HepG2 (cell line): ENCODE data around the gene MEGF11. TPM values are rescaled to one million over a fixed set of nuclear protein-coding genes. Genes with fewer than 3 reads are reported as not detected.

Experiments
- ATAC-seq: fragments of 200-7000 bp; cut with Tn5 transposase; 3 replicates; pipeline ENCODE4 v1.9.1; 2020; ENCODE audit warnings: mild to moderate bottlenecking, moderate library complexity
- BruUV-seq: library from RNA; stranded (reverse); fragments of 400-500 nt; replicated peaks from 2 replicates; lab custom pipeline; 2021; lab: Mats Ljungman, UMichigan
- CTCF ChIA-PET: fragments of 300-600 bp; formaldehyde crosslinking; extraction: SDS; loops from one replicate; lab custom pipeline; 2021; ENCODE audit warnings: low total read pairs, inconsistent platforms, low intra/inter-chr PET ratio; lab: Yijun Ruan, JAX
- POLR2A ChIA-PET: fragments of 350-600 bp; sonication (Branson Sonifier 250); formaldehyde crosslinking; loops from one replicate; lab custom pipeline; 2020; ENCODE audit warnings: antibody characterized with exemption, inconsistent platforms; lab: Yijun Ruan, JAX
- DNase-seq: peaks from one replicate; pipeline ENCODE4 v3.0.0-alpha.2; 2015; ENCODE audit warnings: low spot score
- FAIRE-seq: peaks from 3 replicates; lab custom pipeline; 2011; peaks lifted over from hg19 to GRCh38; lab: Jason Lieb, UNC
- H2AFZ ChIP-seq: one replicate; pipeline ENCODE4 v1.6.1; 2011; ENCODE audit warnings: low read length, inconsistent platforms
- H3K27ac ChIP-seq: fragments of 300-600 bp; 3 replicates; pipeline ENCODE4 v1.8.0; 2011; ENCODE audit warnings: mixed run types, mild to moderate bottlenecking, mixed read lengths, low read length, inconsistent platforms; ENCODE audit not compliant: insufficient read depth; ENCODE audit errors: extremely low read length
- H3K27me3 ChIP-seq, 2 experiments: fragments of 200-600 bp in 1 of 2; 2 replicates in 1 of 2; 3 replicates in 1 of 2; pipeline versions ENCODE4 v1.6.0 to v1.8.0; 2011; ENCODE audit warnings: low read length in 2 of 2, mild to moderate bottlenecking in 2 of 2, moderate library complexity in 2 of 2, inconsistent platforms in 1 of 2; ENCODE audit not compliant: insufficient read depth in 2 of 2, control insufficient read depth in 1 of 2
- H3K36me3 ChIP-seq, 2 experiments: fragments of 200-600 bp in 1 of 2; replicated peaks in 1 of 2; 2 replicates in 1 of 2; 3 replicates in 1 of 2; pipeline versions ENCODE4 v1.5.1 to v1.8.0; 2011; ENCODE audit warnings: low read length in 2 of 2, inconsistent platforms in 1 of 2; ENCODE audit not compliant: insufficient read depth in 2 of 2, control insufficient read depth in 1 of 2
- H3K4me1 ChIP-seq: 2 replicates; pipeline ENCODE4 v1.5.1; 2012; ENCODE audit warnings: low read length, inconsistent platforms; ENCODE audit not compliant: insufficient read depth
- H3K4me2 ChIP-seq: 2 replicates; pipeline ENCODE4 v1.6.0; 2011; ENCODE audit warnings: low read depth, low read length, inconsistent platforms
- H3K4me3 ChIP-seq, 3 experiments: fragments of 200-600 bp in 1 of 3; sonication (generic), shearing (Covaris generic) in 1 of 3; replicated peaks in 1 of 3; 2 replicates each; pipeline ENCODE4 v1.5.1; 2011 to 2016; ENCODE audit warnings: low read length in 3 of 3, inconsistent platforms in 2 of 3, low read depth in 2 of 3, mild to moderate bottlenecking in 2 of 3, control low read depth in 1 of 3, mixed read lengths in 1 of 3; ENCODE audit not compliant: insufficient read depth in 1 of 3
- H3K79me2 ChIP-seq: one replicate; pipeline ENCODE4 v1.6.1; 2011; ENCODE audit warnings: low read length, inconsistent platforms; ENCODE audit not compliant: insufficient read depth
- H3K9ac ChIP-seq: 2 replicates; pipeline ENCODE4 v1.6.0; 2011; ENCODE audit warnings: mild to moderate bottlenecking, low read depth, low read length, inconsistent platforms; ENCODE audit not compliant: insufficient read depth
- H3K9me3 ChIP-seq: 2 replicates; pipeline ENCODE4 v1.5.1; 2012; ENCODE audit warnings: mild to moderate bottlenecking, low read length
- H4K20me1 ChIP-seq: 2 replicates; pipeline ENCODE4 v1.6.0; 2011; ENCODE audit warnings: inconsistent platforms, mild to moderate bottlenecking, low read length, moderate library complexity; ENCODE audit not compliant: insufficient read depth
- CCAR2 ChIP-seq: fragments of 200-400 bp; formaldehyde crosslinking; optimal IDR thresholded peaks from 2 replicates; pipeline ENCODE3; 2018; ENCODE audit warnings: low read depth, mild to moderate bottlenecking, low read length, moderate library complexity
- CENPX ChIP-seq: sonication (generic); formaldehyde crosslinking; IDR thresholded peaks from 2 replicates; pipeline ENCODE4 v1.9.0; 2021; ENCODE audit warnings: mild to moderate bottlenecking, missing genetic modification reagents, moderate library complexity
- HIVEP1 ChIP-seq: sonication (generic); formaldehyde crosslinking; IDR thresholded peaks from 2 replicates; pipeline ENCODE4 v1.4.0; 2020; ENCODE audit warnings: mild to moderate bottlenecking, missing genetic modification reagents
- MAZ ChIP-seq, 2 experiments: sonication (generic) in 1 of 2; formaldehyde crosslinking in 1 of 2; IDR thresholded peaks; 2 replicates each; pipeline versions ENCODE4 v1.5.0 to v1.6.1; 2012 to 2020; ENCODE audit warnings: low read depth in 2 of 2, mild to moderate bottlenecking in 2 of 2, borderline replicate concordance in 1 of 2, improper control_type of control experiment in 1 of 2, low read length in 1 of 2, missing genetic modification reagents in 1 of 2, moderate library complexity in 1 of 2
- NONO ChIP-seq, 2 experiments: fragments of 450-650 bp in 1 of 2; sonication (generic) in 1 of 2; formaldehyde crosslinking in 1 of 2; IDR thresholded peaks in 1 of 2; conservative IDR thresholded peaks in 1 of 2; 2 replicates each; pipeline versions ENCODE4 v1.6.1 to v1.8.0; 2017 to 2022; ENCODE audit warnings: mild to moderate bottlenecking in 1 of 2, missing genetic modification reagents in 1 of 2, moderate library complexity in 1 of 2
- RAD21 ChIP-seq: fragments of 450-650 bp; formaldehyde crosslinking; IDR thresholded peaks from 2 replicates; pipeline ENCODE4 v1.5.0; 2020; ENCODE audit warnings: mild to moderate bottlenecking
- SRSF4 ChIP-seq: fragments of 200-400 bp; formaldehyde crosslinking; IDR thresholded peaks from one replicate; pipeline ENCODE4 v1.6.1; 2018; ENCODE audit warnings: mild to moderate bottlenecking, low read depth, low read length, moderate library complexity; ENCODE audit not compliant: poor library complexity, severe bottlenecking
- SYNCRIP ChIP-seq: fragments of 200-400 bp; formaldehyde crosslinking; IDR thresholded peaks from 2 replicates; pipeline ENCODE4 v1.6.1; 2018; ENCODE audit warnings: mild to moderate bottlenecking, low read depth, low read length; ENCODE audit not compliant: insufficient read depth
- ZNF615 ChIP-seq: sonication (generic); formaldehyde crosslinking; IDR thresholded peaks from 2 replicates; pipeline ENCODE4 v1.5.0; 2020; ENCODE audit warnings: mild to moderate bottlenecking, missing genetic modification reagents, borderline replicate concordance
- ZNF678 ChIP-seq: sonication (generic); formaldehyde crosslinking; IDR thresholded peaks from 2 replicates; pipeline ENCODE4 v1.4.0; 2020; ENCODE audit warnings: mild to moderate bottlenecking, missing genetic modification reagents
- WGBS: methylation state at CpG from one replicate; pipeline ENCODE4 v1.1.6; 2017; ENCODE audit warnings: low lambda C conversion rate; 5-methylcytosine and 5-hydroxymethylcytosine counted together
- in situ Hi-C: cut with HindIII; loops from 2 replicates; pipeline ENCODE4 v1.10.0; 2017; ENCODE audit warnings: low pct_unique_long_range_greater_than_20kb; ENCODE audit not compliant: extremely low pct_ligation_motif_present
- intact Hi-C: fragments of 100-400 bp; cut with micrococcal nuclease; formaldehyde crosslinking; loops from one replicate; pipeline ENCODE4 v1.10.0; 2022; ENCODE audit not compliant: unreplicated experiment
- polyA plus RNA-seq, 8 experiments: library from polyadenylated mRNA; depleted of rRNA in 3 of 8; stranded (reverse) in 7 of 8; unstranded in 1 of 8; fragments of >200 nt; fragmentation: Illumina TruSeq in 4 of 8; extraction: Trizol in 4 of 8; gene quantifications; 2 replicates each; pipeline versions ENCODE4 v1.2.1 to v1.2.3, GENCODE V29; 2011 to 2016; ENCODE audit warnings: low read depth in 4 of 8, missing spikeins in 1 of 8, mixed read lengths in 1 of 8; ENCODE audit not compliant: insufficient read depth in 1 of 8
- total RNA-seq, 5 experiments: library from RNA; depleted of rRNA; stranded (reverse); fragments of >200 nt; fragmentation: Illumina TruSeq; extraction: Trizol; gene quantifications; 2 replicates each; pipeline ENCODE4 v1.2.3, GENCODE V29; 2016; ENCODE audit warnings: low read depth in 1 of 5
- TF ChIP-seq, protein P1 (sequence below): sonication (generic); formaldehyde crosslinking; IDR thresholded peaks from 2 replicates; pipeline ENCODE4 v1.4.0; 2020; ENCODE audit warnings: mild to moderate bottlenecking, missing genetic modification reagents, borderline replicate concordance
- TF ChIP-seq, protein P2 (sequence below): sonication (generic); formaldehyde crosslinking; IDR thresholded peaks from 2 replicates; pipeline ENCODE4 v1.4.0; 2020; ENCODE audit warnings: missing genetic modification reagents, mild to moderate bottlenecking, borderline replicate concordance
- TF ChIP-seq, protein P3 (sequence below): sonication (generic); formaldehyde crosslinking; IDR thresholded peaks from 2 replicates; pipeline ENCODE4 v1.4.0; 2020; ENCODE audit warnings: mild to moderate bottlenecking, missing genetic modification reagents
- TF ChIP-seq, protein P4 (sequence below): sonication (generic); formaldehyde crosslinking; IDR thresholded peaks from 2 replicates; pipeline ENCODE4 v1.5.1; 2020; ENCODE audit warnings: mild to moderate bottlenecking, moderate library complexity, missing genetic modification reagents
- TF ChIP-seq, protein P5 (sequence below): sonication (generic); formaldehyde crosslinking; IDR thresholded peaks from 2 replicates; pipeline ENCODE4 v1.5.0; 2020; ENCODE audit warnings: missing genetic modification reagents

MEGF11 gene
- total and polyA plus RNA-seq, 2 of the 13 experiments (the other 11 are each of a cell fraction or from before 2014, with no cell fraction given): not detected

DNA sequence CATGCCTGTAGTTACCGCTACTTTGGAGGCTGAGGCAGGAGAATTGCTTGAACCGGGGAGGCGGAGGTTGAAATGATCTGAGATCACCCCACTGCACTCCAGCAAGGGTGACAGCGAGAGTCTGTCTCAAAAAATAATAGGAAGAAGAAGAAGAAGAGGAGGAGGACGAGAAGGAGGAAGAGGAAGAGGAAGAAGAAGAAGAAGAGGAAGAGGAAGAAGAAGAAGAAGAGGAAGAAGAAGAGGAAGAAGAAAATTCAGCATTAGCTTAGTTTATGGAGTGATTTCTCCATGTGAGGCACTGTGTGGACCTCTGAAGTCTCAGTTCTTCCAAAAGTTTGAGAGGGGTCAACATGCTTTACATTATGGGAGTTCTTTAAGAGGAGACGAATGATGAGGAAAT lies 17.4 kb upstream of the MEGF11 start:
- POLR2A ChIA-PET: no interaction called here
- TF ChIP-seq SYNCRIP (no peak), SRSF4 (no peak), CCAR2 (no peak), NONO (IDR thresholded peaks at IDR 0.05) (no peak), NONO (CRISPR knock-in tag; conservative IDR thresholded peaks at IDR 0.05) (no peak), RAD21 (CRISPR knock-in tag) (no peak), ZNF615 (CRISPR knock-in tag) (no peak), CENPX (CRISPR knock-in tag) (no peak), HIVEP1 (CRISPR knock-in tag) (no peak), MAZ (IDR thresholded peaks at IDR 0.05; ENCODE audit: borderline replicate concordance, low read depth, low read length) (no peak), MAZ (CRISPR knock-in tag; IDR thresholded peaks at IDR 0.05; ENCODE audit: low read depth) (no peak), ZNF678 (CRISPR knock-in tag) (no peak)
- TF ChIP-seq, protein P1, sequence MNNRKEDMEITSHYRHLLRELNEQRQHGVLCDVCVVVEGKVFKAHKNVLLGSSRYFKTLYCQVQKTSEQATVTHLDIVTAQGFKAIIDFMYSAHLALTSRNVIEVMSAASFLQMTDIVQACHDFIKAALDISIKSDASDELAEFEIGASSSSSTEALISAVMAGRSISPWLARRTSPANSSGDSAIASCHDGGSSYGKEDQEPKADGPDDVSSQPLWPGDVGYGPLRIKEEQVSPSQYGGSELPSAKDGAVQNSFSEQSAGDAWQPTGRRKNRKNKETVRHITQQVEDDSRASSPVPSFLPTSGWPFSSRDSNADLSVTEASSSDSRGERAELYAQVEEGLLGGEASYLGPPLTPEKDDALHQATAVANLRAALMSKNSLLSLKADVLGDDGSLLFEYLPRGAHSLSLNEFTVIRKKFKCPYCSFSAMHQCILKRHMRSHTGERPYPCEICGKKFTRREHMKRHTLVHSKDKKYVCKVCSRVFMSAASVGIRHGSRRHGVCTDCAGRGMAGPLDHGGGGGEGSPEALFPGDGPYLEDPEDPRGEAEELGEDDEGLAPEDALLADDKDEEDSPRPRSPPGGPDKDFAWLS (CRISPR knock-in tag): no peak
- TF ChIP-seq, protein P2, sequence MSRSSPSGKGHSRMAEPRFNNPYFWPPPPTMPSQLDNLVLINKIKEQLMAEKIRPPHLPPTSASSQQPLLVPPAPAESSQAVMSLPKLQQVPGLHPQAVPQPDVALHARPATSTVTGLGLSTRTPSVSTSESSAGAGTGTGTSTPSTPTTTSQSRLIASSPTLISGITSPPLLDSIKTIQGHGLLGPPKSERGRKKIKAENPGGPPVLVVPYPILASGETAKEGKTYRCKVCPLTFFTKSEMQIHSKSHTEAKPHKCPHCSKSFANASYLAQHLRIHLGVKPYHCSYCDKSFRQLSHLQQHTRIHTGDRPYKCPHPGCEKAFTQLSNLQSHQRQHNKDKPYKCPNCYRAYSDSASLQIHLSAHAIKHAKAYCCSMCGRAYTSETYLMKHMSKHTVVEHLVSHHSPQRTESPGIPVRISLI (CRISPR knock-in tag): no peak
- TF ChIP-seq, protein P3, sequence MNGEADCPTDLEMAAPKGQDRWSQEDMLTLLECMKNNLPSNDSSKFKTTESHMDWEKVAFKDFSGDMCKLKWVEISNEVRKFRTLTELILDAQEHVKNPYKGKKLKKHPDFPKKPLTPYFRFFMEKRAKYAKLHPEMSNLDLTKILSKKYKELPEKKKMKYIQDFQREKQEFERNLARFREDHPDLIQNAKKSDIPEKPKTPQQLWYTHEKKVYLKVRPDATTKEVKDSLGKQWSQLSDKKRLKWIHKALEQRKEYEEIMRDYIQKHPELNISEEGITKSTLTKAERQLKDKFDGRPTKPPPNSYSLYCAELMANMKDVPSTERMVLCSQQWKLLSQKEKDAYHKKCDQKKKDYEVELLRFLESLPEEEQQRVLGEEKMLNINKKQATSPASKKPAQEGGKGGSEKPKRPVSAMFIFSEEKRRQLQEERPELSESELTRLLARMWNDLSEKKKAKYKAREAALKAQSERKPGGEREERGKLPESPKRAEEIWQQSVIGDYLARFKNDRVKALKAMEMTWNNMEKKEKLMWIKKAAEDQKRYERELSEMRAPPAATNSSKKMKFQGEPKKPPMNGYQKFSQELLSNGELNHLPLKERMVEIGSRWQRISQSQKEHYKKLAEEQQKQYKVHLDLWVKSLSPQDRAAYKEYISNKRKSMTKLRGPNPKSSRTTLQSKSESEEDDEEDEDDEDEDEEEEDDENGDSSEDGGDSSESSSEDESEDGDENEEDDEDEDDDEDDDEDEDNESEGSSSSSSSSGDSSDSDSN (CRISPR knock-in tag): no peak
- TF ChIP-seq, protein P4, sequence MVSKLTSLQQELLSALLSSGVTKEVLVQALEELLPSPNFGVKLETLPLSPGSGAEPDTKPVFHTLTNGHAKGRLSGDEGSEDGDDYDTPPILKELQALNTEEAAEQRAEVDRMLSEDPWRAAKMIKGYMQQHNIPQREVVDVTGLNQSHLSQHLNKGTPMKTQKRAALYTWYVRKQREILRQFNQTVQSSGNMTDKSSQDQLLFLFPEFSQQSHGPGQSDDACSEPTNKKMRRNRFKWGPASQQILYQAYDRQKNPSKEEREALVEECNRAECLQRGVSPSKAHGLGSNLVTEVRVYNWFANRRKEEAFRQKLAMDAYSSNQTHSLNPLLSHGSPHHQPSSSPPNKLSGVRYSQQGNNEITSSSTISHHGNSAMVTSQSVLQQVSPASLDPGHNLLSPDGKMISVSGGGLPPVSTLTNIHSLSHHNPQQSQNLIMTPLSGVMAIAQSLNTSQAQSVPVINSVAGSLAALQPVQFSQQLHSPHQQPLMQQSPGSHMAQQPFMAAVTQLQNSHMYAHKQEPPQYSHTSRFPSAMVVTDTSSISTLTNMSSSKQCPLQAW (CRISPR knock-in tag): no peak
- TF ChIP-seq, protein P5, sequence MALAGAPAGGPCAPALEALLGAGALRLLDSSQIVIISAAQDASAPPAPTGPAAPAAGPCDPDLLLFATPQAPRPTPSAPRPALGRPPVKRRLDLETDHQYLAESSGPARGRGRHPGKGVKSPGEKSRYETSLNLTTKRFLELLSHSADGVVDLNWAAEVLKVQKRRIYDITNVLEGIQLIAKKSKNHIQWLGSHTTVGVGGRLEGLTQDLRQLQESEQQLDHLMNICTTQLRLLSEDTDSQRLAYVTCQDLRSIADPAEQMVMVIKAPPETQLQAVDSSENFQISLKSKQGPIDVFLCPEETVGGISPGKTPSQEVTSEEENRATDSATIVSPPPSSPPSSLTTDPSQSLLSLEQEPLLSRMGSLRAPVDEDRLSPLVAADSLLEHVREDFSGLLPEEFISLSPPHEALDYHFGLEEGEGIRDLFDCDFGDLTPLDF (CRISPR knock-in tag): no peak

More for the DNA sequence above, 17.4 kb upstream of the MEGF11 start:
- FAIRE-seq (no peak), ATAC-seq (no peak), DNase-seq (no peak)
- H2AFZ ChIP-seq: no peak overlapping the region
- BruUV-seq: no TSS peak
- H3K9me3 ChIP-seq: no peaks in the 10 kb centered on the region
- in situ Hi-C loops (no loop called here), intact Hi-C loops (no loop called here)
- no peak overlapping the region for H3K4me3 ChIP-seq
- no peak overlapping the region for H3K27ac ChIP-seq
- CTCF ChIA-PET: no interaction called here
- H3K9ac ChIP-seq: no peak overlapping the region
- H3K4me1 ChIP-seq: no peaks in the 10 kb centered on the region
- H3K27me3 ChIP-seq: peaks cover 0 to 2% of the 10 kb centered on the region in 2 experiments; a peak in 1 of 5 replicates
- no peaks in the 10 kb centered on the region for H3K79me2 ChIP-seq
- H4K20me1 ChIP-seq: no peaks in the 10 kb centered on the region
- H3K36me3 ChIP-seq: no peaks in the 10 kb centered on the region
- 44% methylated on average over 6 of the region's 6 CpGs for WGBS
- H3K4me2 ChIP-seq: no peak overlapping the region
